Prostate gland (tissue), 2 donors: ENCODE measurements around the gene KCNJ5.

Experiments used
- POLR2A ChIP-seq: fragments of 450-650 bp; IDR thresholded peaks from one replicate; pipeline ENCODE4 v1.6.1; 2016; ENCODE audit warnings: antibody characterized with exemption, mild to moderate bottlenecking
- POLR2AphosphoS5 ChIP-seq: sonication (generic); formaldehyde crosslinking; IDR thresholded peaks from one replicate; pipeline ENCODE4 v1.6.1; 2017; ENCODE audit warnings: antibody characterized with exemption
- TF ChIP-seq, protein P1 (sequence below), 4 experiments: fragments of 200-600 bp in 2 of 4; fragments of 450-650 bp in 2 of 4; sonication (generic) in 2 of 4; IDR thresholded peaks; 1 replicate in 3 of 4; 2 replicates in 1 of 4; pipeline ENCODE4 v1.5.1; 2016 to 2019; ENCODE audit warnings: antibody characterized with exemption in 4 of 4, mild to moderate bottlenecking in 2 of 4, moderate library complexity in 2 of 4

DNA sequence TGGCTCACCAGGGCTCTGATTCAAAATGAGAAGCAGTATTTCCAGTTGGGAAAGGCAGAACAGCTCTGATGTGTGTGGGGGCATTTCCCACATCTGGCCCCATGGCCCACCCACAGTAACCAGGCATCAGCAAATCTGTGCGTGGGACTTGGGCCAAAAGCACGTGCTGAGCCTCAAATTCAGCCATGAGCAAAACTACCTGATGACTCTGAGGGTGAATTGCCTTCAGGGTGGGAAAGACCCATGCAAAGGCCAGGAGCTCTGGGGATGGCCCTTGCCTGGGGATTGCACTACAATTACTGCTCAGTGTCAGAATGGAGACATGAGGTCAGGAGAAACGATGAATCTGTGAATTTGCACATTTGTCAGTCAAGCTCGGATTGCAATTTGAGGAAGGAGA is 30.6 kb downstream of the KCNJ5 start:
- TF ChIP-seq, protein P1, sequence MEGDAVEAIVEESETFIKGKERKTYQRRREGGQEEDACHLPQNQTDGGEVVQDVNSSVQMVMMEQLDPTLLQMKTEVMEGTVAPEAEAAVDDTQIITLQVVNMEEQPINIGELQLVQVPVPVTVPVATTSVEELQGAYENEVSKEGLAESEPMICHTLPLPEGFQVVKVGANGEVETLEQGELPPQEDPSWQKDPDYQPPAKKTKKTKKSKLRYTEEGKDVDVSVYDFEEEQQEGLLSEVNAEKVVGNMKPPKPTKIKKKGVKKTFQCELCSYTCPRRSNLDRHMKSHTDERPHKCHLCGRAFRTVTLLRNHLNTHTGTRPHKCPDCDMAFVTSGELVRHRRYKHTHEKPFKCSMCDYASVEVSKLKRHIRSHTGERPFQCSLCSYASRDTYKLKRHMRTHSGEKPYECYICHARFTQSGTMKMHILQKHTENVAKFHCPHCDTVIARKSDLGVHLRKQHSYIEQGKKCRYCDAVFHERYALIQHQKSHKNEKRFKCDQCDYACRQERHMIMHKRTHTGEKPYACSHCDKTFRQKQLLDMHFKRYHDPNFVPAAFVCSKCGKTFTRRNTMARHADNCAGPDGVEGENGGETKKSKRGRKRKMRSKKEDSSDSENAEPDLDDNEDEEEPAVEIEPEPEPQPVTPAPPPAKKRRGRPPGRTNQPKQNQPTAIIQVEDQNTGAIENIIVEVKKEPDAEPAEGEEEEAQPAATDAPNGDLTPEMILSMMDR (IDR thresholded peaks at IDR 0.05): no peak
- TF ChIP-seq POLR2A: no peak
- TF ChIP-seq POLR2AphosphoS5: no peak
